Lower leg skin (tissue), 3 donors: Measurements from ENCODE around the gene TNFRSF13B.

Source experiments
- CTCF ChIP-seq, 3 donors: fragments of 450-650 bp; IDR thresholded peaks; one replicate each; pipeline ENCODE4 v1.5.1; 2016; ENCODE audit warnings: antibody characterized with exemption in 3 of 3, mild to moderate bottlenecking in 3 of 3, moderate library complexity in 2 of 3
- POLR2A ChIP-seq, 2 donors: fragments of 450-650 bp; IDR thresholded peaks; one replicate each; pipeline ENCODE4 v1.6.1; 2016 to 2017; ENCODE audit warnings: antibody characterized with exemption in 2 of 2, mild to moderate bottlenecking in 1 of 2, moderate library complexity in 1 of 2

DNA sequence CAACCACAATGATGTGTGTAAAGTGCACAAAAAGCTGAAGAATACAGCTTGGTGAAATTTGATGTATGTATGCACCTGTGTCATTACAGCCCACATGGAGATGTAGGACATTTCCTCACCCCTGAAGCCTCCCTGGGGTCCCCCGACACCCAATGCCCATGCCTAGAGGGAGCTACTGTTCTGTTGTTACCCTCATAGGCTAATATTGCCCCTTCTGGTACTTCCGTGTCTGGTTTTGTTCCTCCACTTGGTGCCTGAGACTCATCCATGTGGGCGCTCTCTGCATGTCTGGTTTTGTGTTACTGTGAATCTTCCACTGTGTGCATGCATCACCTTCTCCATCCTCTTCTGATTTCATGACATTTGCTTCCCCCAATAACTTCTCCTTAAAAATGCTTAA lies 18.6 kb downstream of the TNFRSF13B start:
- TF ChIP-seq CTCF (IDR thresholded peaks at IDR 0.05) (no peak), POLR2A (IDR thresholded peaks at IDR 0.05) (no peak)
